ENCODE results near the gene PLA2G2F. TPM values are rescaled to one million over a fixed set of nuclear protein-coding genes. Genes with fewer than 3 reads are reported as not detected.

Gene PLA2G2F
- total RNA-seq, 1 donor from 2014 or later, result not detected

DNA sequence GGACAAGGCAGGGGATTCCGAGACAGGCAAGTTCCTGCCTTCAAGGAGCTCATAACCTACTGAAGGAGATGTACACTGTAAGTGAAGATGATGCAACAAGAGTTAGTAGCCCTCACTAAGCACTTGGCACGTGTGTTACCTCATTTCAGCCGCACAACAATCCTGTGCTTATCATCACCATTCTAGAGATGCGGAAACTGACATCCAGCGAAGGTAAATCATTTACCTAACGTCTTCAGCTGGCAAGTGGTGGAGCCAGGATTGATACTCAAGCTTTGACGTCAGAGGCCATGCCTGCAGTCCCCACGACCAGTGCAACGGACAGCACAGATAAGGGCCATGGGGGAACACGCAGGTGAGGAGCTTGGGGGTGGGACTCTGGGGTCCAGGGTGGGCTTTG, 43.9 kb downstream of the PLA2G2F start:
- no peak for DNase-seq (ENCODE audit: low spot score in 2 of 2, unreplicated experiment in 2 of 2)
- H3K27me3 Mint-ChIP-seq (ENCODE audit: low read depth), result peaks cover 12% of the 10 kb centered on the region
- H3K27ac Mint-ChIP-seq, result no peak overlapping the region
- peaks cover 33% of the 10 kb centered on the region for H3K4me1 Mint-ChIP-seq
- H3K9me3 Mint-ChIP-seq, result peaks cover 4% of the 10 kb centered on the region
- no peak overlapping the region for H3K4me3 Mint-ChIP-seq
- no peaks in the 10 kb centered on the region for H3K36me3 Mint-ChIP-seq
- TF ChIP-seq, protein P1, sequence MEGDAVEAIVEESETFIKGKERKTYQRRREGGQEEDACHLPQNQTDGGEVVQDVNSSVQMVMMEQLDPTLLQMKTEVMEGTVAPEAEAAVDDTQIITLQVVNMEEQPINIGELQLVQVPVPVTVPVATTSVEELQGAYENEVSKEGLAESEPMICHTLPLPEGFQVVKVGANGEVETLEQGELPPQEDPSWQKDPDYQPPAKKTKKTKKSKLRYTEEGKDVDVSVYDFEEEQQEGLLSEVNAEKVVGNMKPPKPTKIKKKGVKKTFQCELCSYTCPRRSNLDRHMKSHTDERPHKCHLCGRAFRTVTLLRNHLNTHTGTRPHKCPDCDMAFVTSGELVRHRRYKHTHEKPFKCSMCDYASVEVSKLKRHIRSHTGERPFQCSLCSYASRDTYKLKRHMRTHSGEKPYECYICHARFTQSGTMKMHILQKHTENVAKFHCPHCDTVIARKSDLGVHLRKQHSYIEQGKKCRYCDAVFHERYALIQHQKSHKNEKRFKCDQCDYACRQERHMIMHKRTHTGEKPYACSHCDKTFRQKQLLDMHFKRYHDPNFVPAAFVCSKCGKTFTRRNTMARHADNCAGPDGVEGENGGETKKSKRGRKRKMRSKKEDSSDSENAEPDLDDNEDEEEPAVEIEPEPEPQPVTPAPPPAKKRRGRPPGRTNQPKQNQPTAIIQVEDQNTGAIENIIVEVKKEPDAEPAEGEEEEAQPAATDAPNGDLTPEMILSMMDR (IDR thresholded peaks at IDR 0.05; ENCODE audit: unreplicated experiment), result no peak

DNA sequence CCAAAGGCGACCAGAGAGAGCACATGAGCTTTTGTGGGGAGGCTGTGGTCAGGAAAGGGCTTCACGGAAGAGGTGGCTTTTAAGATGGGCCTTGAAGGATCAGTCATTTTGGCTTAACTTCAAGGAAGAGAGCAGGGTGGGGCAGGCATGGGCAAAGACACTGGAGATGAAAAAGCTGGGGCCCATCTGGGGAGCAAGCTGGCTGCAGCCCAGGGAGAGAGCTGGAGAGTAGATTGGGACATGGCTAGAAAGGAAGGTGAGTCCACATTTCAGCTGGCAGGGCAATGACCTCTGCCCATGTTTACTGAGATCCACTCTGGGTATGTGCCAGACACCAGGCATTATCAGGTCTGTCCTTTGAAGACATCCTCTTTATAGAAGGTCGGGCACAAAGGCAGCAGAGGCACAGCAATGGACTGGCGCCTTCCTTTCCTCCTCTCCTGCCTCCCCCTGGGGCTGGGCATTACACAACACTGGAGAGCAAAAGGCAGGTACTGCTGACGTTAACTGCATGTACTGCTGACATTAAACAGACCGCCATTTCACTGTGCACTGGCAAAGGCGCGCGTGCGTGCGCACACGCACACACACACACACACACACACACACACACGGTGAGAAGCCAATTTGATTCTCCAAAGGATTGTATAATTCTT, 44.6 kb downstream of the PLA2G2F start:
- TF ChIP-seq, protein P1 (IDR thresholded peaks at IDR 0.05; ENCODE audit: unreplicated experiment), result no peak
- Mint-ChIP-seq H3K4me3 (no peak overlapping the region), H3K27ac (peak overlapping the region; percentile 9)

DNA sequence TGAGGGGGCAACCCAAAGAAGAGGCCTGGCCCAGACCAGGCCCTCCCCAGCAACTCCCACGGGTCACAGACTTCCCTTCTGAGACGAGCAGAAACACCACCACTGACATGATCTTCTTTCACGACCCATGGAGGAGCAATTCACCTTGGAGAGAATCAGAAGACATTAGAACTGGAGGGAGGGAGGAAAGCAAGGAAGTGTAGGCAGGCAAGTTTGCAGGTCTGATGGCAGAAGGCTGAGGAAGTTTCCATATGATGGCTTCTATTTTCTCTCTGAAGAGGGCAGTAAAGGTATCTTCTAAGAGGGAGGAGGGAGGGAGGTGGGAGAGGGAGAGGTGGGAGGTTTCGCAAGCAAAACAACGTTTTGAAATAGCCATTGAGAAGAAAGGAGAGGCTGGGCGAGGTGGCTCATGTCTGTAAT, 45.4 kb downstream of the PLA2G2F start:
- Mint-ChIP-seq H3K4me3 (peak overlapping the region; percentile 76), H3K9me3 (peaks cover 4% of the 10 kb centered on the region), H3K36me3 (no peaks in the 10 kb centered on the region), H3K27me3 (ENCODE audit: low read depth) (peaks cover 13% of the 10 kb centered on the region), H3K27ac (no peak overlapping the region), H3K4me1 (peaks cover 39% of the 10 kb centered on the region)
- TF ChIP-seq, protein P1 (IDR thresholded peaks at IDR 0.05; ENCODE audit: unreplicated experiment), result no peak
- no peak for DNase-seq (ENCODE audit: low spot score in 2 of 2, unreplicated experiment in 2 of 2)

More for the DNA sequence above, 44.6 kb downstream of the PLA2G2F start:
- Mint-ChIP-seq H3K36me3 (no peaks in the 10 kb centered on the region), H3K4me1 (peaks cover 39% of the 10 kb centered on the region), H3K9me3 (peaks cover 4% of the 10 kb centered on the region), H3K27me3 (ENCODE audit: low read depth) (peaks cover 9% of the 10 kb centered on the region)
- DNase-seq (ENCODE audit: low spot score in 2 of 2, unreplicated experiment in 2 of 2), result no peak

DNA sequence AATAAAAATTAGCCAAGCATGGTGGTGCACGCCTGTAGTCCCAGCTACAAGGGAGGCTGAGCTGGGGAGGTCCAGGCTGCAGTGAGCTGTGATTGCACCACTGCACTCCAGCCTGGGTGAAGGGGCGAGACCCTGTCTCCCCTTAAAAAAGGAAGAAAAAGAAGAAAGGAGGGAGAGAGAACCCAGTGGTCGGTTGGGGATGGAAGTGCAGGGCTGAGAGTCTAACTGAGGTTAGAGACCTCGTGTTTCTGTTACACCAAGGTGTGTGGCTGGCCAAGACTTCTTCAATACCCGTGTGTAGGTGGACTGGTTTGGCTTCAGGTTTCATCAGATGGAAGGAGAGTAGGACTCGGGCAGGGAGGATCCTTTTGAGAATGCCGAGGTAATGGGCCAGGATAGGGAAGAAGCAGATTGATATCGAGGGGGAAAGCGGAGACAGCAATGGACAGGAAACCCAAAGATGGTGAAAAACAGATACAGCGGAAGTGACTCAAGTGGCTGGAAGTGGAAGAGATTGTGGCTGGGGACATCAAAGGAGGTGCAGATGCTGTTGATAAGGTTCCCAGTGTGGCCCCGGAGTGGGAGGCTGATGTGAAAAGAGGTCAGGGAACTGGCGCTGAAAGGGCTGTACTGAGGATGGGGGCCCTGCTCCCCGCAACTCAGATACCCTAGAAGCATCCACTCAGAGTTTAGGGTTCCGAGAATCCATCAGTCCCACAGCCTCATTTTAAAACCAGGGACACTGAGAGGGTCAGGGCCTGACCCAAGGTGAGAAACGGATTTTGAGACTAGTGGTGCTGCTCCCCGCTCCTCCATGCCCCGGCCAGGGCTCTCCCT, 46.1 kb downstream of the PLA2G2F start:
- Mint-ChIP-seq H3K36me3 (no peaks in the 10 kb centered on the region), H3K4me3 (peak overlapping the region; percentile 76), H3K4me1 (peaks cover 34% of the 10 kb centered on the region), H3K27me3 (ENCODE audit: low read depth) (peaks cover 18% of the 10 kb centered on the region), H3K9me3 (no peaks in the 10 kb centered on the region), H3K27ac (peak overlapping the region; percentile 51)
- DNase-seq (ENCODE audit: low spot score in 2 of 2, unreplicated experiment in 2 of 2), result no peak
- TF ChIP-seq, protein P1 (IDR thresholded peaks at IDR 0.05; ENCODE audit: unreplicated experiment), result no peak

DNA sequence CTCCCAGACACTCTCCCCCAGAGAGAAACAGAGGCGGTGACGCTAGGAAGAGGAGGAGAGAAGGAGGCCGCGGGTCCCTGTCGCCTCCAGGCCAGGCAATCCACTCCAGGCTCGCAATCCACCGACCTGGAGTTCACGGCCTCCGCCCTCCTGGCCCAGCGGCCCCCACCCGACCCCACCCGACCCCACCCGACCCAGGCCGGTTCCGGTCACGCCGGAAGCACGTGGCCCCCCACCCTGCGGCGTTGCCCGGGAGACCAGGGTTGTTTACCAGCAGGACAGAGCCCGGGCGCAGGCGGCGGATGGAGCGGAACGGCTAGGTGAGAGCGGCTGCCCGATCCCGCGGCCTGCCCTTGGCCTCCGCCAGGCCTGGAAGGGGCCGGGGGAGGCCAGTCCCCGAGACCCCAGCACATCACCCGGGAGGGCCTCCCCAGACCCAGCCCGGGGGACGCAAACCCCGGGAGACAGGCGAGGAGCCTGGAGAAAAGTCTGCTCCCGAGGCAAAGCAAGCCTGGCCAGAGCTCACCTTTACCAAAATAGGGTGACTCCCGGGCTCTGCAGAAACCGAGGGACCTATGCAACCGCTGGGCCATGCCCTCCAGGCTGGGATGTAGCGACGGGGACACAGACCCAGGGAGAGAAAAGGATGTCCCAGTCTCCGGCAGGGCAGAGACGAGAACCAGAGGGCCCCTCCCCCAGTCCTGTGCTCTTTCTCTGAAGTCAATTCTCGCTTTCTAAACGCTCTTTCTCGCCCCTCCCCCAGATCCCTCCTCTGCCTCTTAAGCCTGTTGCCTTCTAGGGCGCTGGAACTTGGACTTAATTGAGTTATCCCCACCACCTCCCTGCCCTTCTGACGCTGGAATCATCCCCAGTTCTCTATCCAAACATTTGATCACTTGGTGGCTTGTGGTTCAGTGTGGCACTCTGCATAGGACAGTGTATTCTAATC, 47.0 kb downstream of the PLA2G2F start, which contains the start of the genes PLA2G2C and UBXN10:
PLA2G2C (minus strand) TSS at position 685 of the 949 bp plus-strand sequence. CDS start 9,155 bp downstream, outside the sequence.
UBXN10 (plus strand) TSS at position 263 of the 949 bp plus-strand sequence. CDS start 4,466 bp downstream, outside the sequence.
- Mint-ChIP-seq H3K27ac (peak within 1 kb of the TSS; percentile 87), H3K36me3 (no peaks in the 10 kb centered on the region), H3K27me3 (ENCODE audit: low read depth) (peaks cover 23% of the 10 kb centered on the region), H3K9me3 (no peaks in the 10 kb centered on the region), H3K4me1 (peaks cover 33% of the 10 kb centered on the region), H3K4me3 (peak within 1 kb of the TSS; percentile 76)
- DNase-seq (ENCODE audit: low spot score in 2 of 2, unreplicated experiment in 2 of 2), result peak; percentile 36 to 64
- TF ChIP-seq, protein P1 (IDR thresholded peaks at IDR 0.05; ENCODE audit: unreplicated experiment), result no peak

Measured in mesothelial cell of epicardium (in vitro differentiated cells).